AG04449 (cell line): ENCODE results near the gene MMRN2.

Experiments used
- CTCF ChIA-PET: fragments of 350-600 bp; formaldehyde crosslinking; extraction: SDS; loops from one replicate; lab custom pipeline; 2021; ENCODE audit warnings: antibody characterized with exemption; lab: Yijun Ruan, JAX
- POLR2A ChIA-PET: fragments of 400-600, 350-600 bp; formaldehyde crosslinking; extraction: SDS; loops from one replicate; lab custom pipeline; 2020; ENCODE audit warnings: antibody characterized with exemption, inconsistent platforms; lab: Yijun Ruan, JAX
- DNase-seq: peaks from one replicate; pipeline ENCODE4 v3.0.0-alpha.2; 2010; ENCODE audit warnings: low read depth, low spot score
- H3K4me3 ChIP-seq: 2 replicates; pipeline ENCODE4 v1.5.1; 2011; ENCODE audit warnings: low read depth, mild to moderate bottlenecking, control low read depth, low read length
- TF ChIP-seq, protein P1 (sequence below): IDR thresholded peaks from one replicate; pipeline ENCODE4 v1.5.1; 2011; ENCODE audit warnings: mild to moderate bottlenecking, moderate library complexity, low read length, control low read depth, inconsistent platforms; ENCODE audit not compliant: insufficient read depth; ENCODE audit errors: missing control alignments

Gene MMRN2

GRCh38 chr10:86900955-86901354 lies 56.5 kb downstream of the MMRN2 start:
- ChIA-PET CTCF (interaction anchor here (1.0 to 7.0 kb wide), 20 partner anchors 8 to 214 kb away, joined by 3 to 86 read pairs (median 7); no protein-coding TSS in a partner anchor), POLR2A (no interaction called here)
- TF ChIP-seq, protein P1, sequence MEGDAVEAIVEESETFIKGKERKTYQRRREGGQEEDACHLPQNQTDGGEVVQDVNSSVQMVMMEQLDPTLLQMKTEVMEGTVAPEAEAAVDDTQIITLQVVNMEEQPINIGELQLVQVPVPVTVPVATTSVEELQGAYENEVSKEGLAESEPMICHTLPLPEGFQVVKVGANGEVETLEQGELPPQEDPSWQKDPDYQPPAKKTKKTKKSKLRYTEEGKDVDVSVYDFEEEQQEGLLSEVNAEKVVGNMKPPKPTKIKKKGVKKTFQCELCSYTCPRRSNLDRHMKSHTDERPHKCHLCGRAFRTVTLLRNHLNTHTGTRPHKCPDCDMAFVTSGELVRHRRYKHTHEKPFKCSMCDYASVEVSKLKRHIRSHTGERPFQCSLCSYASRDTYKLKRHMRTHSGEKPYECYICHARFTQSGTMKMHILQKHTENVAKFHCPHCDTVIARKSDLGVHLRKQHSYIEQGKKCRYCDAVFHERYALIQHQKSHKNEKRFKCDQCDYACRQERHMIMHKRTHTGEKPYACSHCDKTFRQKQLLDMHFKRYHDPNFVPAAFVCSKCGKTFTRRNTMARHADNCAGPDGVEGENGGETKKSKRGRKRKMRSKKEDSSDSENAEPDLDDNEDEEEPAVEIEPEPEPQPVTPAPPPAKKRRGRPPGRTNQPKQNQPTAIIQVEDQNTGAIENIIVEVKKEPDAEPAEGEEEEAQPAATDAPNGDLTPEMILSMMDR, result no peak
- peak; percentile 10 for DNase-seq
- H3K4me3 ChIP-seq, result no peak overlapping the region

- POLR2A ChIA-PET, result interaction anchor here (1.3 kb wide), 1 partner anchor 143 kb away, joined by 4 read pairs; the partner anchor contains the start of gene BMPR1A
- TF ChIP-seq, protein P1, result peak; percentile 65
- CTCF ChIA-PET, result interaction anchor here (0.7 to 7.0 kb wide), 30 partner anchors 9 to 259 kb away, joined by 3 to 86 read pairs (median 5); no protein-coding TSS in a partner anchor
- peak; percentile 10 for DNase-seq
- H3K4me3 ChIP-seq, result no peak overlapping the region
These were observed 57.6 kb downstream of the MMRN2 start for GRCh38 chr10:86899670-86900276.

DNA sequence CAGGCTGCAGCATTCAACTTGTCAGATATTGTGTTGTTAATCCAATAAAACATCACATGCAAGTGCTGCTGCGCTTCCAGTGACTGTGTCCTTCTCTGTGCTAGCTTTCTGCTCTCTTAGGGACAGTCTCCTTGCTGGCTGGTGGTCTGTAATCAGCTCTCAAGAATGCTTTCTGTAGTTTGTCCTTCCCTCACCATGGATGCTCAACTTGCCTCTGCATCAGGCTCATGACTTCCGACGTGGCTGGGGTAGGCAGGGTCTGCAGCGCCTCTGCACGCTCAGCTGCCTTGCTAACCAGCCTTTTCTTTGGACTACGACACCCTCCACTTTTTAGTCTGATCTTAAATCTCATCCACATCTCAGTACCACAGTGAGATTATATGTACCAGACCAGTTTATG lies 58.3 kb downstream of the MMRN2 start:
- TF ChIP-seq, protein P1, result no peak
- ChIA-PET CTCF (interaction anchor here (0.7 to 7.0 kb wide), 26 partner anchors 9 to 314 kb away, joined by 3 to 86 read pairs (median 4); no protein-coding TSS in a partner anchor), POLR2A (interaction anchor here (1.3 kb wide), 1 partner anchor 142 kb away, joined by 4 read pairs; the partner anchor contains the start of gene BMPR1A)
- no peak overlapping the region for H3K4me3 ChIP-seq
- no peak for DNase-seq

- DNase-seq, result no peak
- ChIA-PET POLR2A (interaction anchor here (1.3 kb wide), 1 partner anchor 141 kb away, joined by 4 read pairs; the partner anchor contains the start of gene BMPR1A), CTCF (interaction anchor here (0.8 to 7.0 kb wide), 17 partner anchors 8 to 313 kb away, joined by 3 to 86 read pairs (median 6); no protein-coding TSS in a partner anchor)
- H3K4me3 ChIP-seq, result no peak overlapping the region
- TF ChIP-seq, protein P1, result no peak
These were observed 58.9 kb downstream of the MMRN2 start for GRCh38 chr10:86898511-86898910.

- TF ChIP-seq, protein P1, result no peak
- H3K4me3 ChIP-seq, result no peak overlapping the region
- CTCF ChIA-PET, result interaction anchor here (0.8 to 3.7 kb wide), 5 partner anchors 10 to 201 kb away, joined by 3 to 34 read pairs (median 3); no protein-coding TSS in a partner anchor
- POLR2A ChIA-PET, result no interaction called here
- DNase-seq, result no peak
These were observed 67.4 kb downstream of the MMRN2 start for GRCh38 chr10:86889997-86890396.
